AG09309 (cell line): Measurements from ENCODE around the gene CYP19A1.

Experiments
- DNase-seq: peaks from one replicate; pipeline ENCODE4 v3.0.0-alpha.2; 2010; ENCODE audit warnings: low read depth
- H3K4me3 ChIP-seq: 2 replicates; pipeline ENCODE4 v1.5.1; 2011; ENCODE audit warnings: mild to moderate bottlenecking, low read depth, low read length, moderate library complexity; ENCODE audit not compliant: control insufficient read depth
- TF ChIP-seq, protein P1 (sequence below): IDR thresholded peaks from 2 replicates; pipeline ENCODE4 v1.5.1; 2011; ENCODE audit warnings: mild to moderate bottlenecking, low read depth, low read length, inconsistent platforms; ENCODE audit not compliant: insufficient read depth, control insufficient read depth; ENCODE audit errors: missing control alignments

CYP19A1 gene

GRCh38 chr15:51223771-51224229 is 114.6 kb downstream of the CYP19A1 start:
- H3K4me3 ChIP-seq, result no peak overlapping the region
- TF ChIP-seq, protein P1, sequence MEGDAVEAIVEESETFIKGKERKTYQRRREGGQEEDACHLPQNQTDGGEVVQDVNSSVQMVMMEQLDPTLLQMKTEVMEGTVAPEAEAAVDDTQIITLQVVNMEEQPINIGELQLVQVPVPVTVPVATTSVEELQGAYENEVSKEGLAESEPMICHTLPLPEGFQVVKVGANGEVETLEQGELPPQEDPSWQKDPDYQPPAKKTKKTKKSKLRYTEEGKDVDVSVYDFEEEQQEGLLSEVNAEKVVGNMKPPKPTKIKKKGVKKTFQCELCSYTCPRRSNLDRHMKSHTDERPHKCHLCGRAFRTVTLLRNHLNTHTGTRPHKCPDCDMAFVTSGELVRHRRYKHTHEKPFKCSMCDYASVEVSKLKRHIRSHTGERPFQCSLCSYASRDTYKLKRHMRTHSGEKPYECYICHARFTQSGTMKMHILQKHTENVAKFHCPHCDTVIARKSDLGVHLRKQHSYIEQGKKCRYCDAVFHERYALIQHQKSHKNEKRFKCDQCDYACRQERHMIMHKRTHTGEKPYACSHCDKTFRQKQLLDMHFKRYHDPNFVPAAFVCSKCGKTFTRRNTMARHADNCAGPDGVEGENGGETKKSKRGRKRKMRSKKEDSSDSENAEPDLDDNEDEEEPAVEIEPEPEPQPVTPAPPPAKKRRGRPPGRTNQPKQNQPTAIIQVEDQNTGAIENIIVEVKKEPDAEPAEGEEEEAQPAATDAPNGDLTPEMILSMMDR, result no peak
- DNase-seq, result peak; percentile 89

DNA sequence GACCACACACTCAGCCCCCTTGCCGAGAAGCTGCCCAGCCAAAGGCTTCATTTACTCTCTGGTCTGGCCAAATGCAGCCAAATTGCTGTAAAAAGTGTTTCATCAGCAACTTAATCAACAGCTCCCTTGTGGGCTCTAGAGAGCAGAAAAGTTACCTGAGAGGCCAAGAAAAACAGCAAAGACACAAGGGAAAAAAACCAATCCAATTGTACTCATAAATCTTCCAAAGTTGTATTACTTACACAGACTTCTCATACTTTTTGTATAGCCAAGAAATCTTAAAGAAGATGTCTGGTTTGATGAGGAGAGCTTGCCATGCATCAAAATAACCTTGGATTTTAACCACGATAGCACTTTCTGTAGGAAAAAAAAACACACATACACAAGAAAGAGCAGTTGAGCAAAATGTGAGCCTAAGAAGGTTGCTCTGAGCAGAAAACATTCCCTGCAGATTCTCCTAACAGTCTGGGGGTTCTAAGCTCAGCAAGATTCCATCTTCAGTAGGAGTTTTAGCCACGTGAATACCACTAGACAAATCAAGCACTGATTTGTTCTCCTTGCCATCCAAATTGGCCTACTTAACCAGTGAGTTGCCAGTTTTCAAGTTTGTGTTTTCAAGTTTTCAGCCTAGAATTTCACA is 120.0 kb downstream of the CYP19A1 start:
- TF ChIP-seq, protein P1, result no peak
- no peak for DNase-seq
- H3K4me3 ChIP-seq, result no peak overlapping the region

GRCh38 chr15:51212909-51213308 is 125.5 kb downstream of the CYP19A1 start:
- DNase-seq, result no peak
- no peak overlapping the region for H3K4me3 ChIP-seq
- TF ChIP-seq, protein P1, result no peak

DNA sequence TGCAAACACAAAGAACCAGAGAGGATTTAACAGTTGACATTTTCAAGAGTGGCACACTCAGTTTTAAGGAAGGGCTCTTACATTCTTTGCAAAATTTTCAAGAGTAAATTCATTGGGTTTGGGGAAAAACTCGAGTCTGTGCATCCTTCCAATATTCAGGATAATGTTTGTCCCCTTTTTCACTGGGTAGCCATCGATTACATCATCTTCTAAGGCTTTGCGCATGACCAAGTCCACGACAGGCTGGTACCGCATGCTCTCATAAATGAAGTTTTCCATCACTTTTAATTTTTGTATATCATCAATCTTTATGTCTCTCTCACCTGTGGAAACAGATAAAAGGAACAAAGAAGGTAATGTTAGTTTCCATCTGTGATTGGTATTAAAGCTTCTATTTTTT is 126.2 kb downstream of the CYP19A1 start:
- H3K4me3 ChIP-seq, result no peak overlapping the region
- no peak for DNase-seq
- TF ChIP-seq, protein P1, result no peak

DNA sequence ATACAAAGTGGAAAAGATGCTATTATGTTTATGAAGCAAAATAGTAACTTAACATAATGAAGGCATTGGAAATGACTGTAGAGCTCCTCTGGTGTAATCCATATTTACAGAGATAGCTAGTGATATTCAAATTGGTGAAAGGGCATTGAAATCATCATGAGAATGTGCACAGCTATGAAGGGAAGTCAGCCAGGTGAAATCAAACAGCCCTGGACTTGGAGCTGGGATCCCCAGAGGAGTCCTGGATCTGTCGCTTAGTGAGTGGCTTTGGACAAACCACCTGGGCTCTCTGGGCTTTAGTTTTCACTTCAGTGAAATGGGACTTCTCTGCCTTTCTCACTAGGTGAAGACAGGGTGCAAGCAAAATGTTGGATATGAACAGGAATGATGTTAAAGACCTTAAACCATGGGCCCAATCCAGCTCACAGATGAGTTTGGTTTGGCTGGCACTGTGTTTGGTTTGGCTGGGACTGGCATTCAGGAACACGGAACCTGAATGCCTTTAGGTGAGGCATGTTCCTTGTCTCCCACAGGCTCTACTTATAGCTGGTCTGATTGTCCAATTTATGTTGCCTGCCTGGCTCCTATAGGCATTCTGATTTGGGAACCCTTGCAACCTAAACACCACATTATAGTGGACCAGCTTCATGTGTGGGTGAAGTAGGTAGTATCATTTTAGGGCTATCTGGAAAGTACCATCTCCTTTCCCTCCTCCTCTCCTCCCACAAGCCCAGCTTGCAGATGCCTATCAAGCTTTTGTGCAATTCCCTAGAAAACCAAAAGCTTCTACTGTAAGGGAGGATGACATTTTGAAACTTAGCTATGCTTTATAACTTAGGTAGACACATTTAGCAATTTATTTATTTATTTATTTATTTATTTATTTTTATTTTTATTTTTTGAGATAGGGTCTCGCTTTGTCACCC is 133.1 kb downstream of the CYP19A1 start:
- no peak overlapping the region for H3K4me3 ChIP-seq
- TF ChIP-seq, protein P1, result no peak
- DNase-seq, result no peak

DNA sequence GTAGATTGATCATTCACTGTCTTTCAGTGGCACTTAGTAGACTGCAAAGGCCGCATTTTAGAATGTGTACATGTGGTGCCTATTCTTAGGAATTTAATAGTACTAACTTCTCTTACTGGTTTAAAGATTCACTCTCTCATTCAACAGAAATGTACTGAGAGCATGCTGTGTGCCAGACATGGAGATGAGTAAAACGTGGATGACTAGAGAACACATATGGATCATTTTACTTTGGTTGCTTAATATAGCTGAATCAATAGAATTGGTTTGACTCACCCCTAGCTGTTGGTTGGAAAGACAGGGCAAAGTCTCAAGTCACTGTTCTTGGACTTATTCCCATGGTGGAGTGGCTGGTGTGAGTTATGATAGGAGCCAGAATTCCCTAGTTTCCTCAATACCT is 134.6 kb downstream of the CYP19A1 start:
- no peak overlapping the region for H3K4me3 ChIP-seq
- DNase-seq, result peak; percentile 77
- TF ChIP-seq, protein P1, result no peak
